Measurements from ENCODE around the gene RBM20. TPM values are rescaled to one million over a fixed set of nuclear protein-coding genes. Genes with fewer than 3 reads are reported as not detected.

Gene RBM20
- total RNA-seq, 1 experiment from 2014 or later, result 0.17 TPM

- Mint-ChIP-seq H3K4me1 (peaks cover 4% of the 10 kb centered on the region in 2 experiments), H3K4me3 (no peak overlapping the region), H3K36me3 (ENCODE audit: insufficient read depth in 1 of 3, low read depth in 3 of 3) (no peaks in the 10 kb centered on the region), H3K9me3 (0 out of 5 replicates have a peak, but pooled peaks cover 0 to 2% of the 10 kb centered on the region in 2 experiments), H3K27ac (no peak overlapping the region), H3K27me3 (ENCODE audit: low read depth) (peaks cover 2% of the 10 kb centered on the region; the same call in 1 of the 2 replicates)
- H2AK5ac ChIP-seq (ENCODE audit: insufficient read length, low read length), result no peak overlapping the region
- no peaks in the 10 kb centered on the region for H3K9me3 ChIP-seq (ENCODE audit: control insufficient read depth, low read depth, low read length)
- H3K4ac ChIP-seq (ENCODE audit: low read depth, low read length), result no peak overlapping the region
- WGBS (ENCODE audit: extremely low coverage, insufficient read length, low lambda C conversion rate), result no CpG with 5 or more reads among the region's 4 CpGs
- no peaks in the 10 kb centered on the region for H3K79me1 ChIP-seq (ENCODE audit: insufficient read depth, low read depth, low read length, poor library complexity, severe bottlenecking)
- H3K14ac ChIP-seq (ENCODE audit: insufficient read depth, low read length), result no peak overlapping the region
- H3K27ac ChIP-seq (ENCODE audit: insufficient read length, low read depth, low read length), result no peak overlapping the region
- H3K4me2 ChIP-seq (ENCODE audit: insufficient read depth, insufficient read length, low read length), result no peak overlapping the region
- no peak overlapping the region for H2BK12ac ChIP-seq (ENCODE audit: insufficient read length, low read depth, low read length)
- no peak overlapping the region for H3K18ac ChIP-seq (ENCODE audit: insufficient read length, low read depth, low read length)
- no peak overlapping the region for H2BK5ac ChIP-seq (ENCODE audit: insufficient read length, low read length)
- no peak overlapping the region for H4K5ac ChIP-seq (ENCODE audit: insufficient read length, low read depth, low read length)
- no peak overlapping the region for H3K9ac ChIP-seq (ENCODE audit: extremely low read depth, insufficient read length, low read length)
- H3K23me2 ChIP-seq (ENCODE audit: insufficient read length, low read depth, low read length, poor library complexity, severe bottlenecking), result no peaks in the 10 kb centered on the region
- H3K27me3 ChIP-seq (ENCODE audit: insufficient read depth, low read length), result no peaks in the 10 kb centered on the region
- no peak overlapping the region for H3K23ac ChIP-seq (ENCODE audit: insufficient read length, low read depth, low read length)
- H2BK120ac ChIP-seq (ENCODE audit: low read depth, low read length, poor library complexity, severe bottlenecking), result no peak overlapping the region
- no peaks in the 10 kb centered on the region for H3K4me1 ChIP-seq (ENCODE audit: insufficient read depth, low read length)
- H2AFZ ChIP-seq (ENCODE audit: low read length), result no peak overlapping the region
- DNase-seq, result no peak
- no peak overlapping the region for H4K91ac ChIP-seq (ENCODE audit: insufficient read length, low read depth, low read length)
- H4K8ac ChIP-seq (replicated peaks; ENCODE audit: insufficient read length, low read depth, low read length), result no peak overlapping the region
- H3K79me2 ChIP-seq (ENCODE audit: insufficient read depth, low read length), result no peaks in the 10 kb centered on the region
- H2BK15ac ChIP-seq (ENCODE audit: low read depth, low read length), result no peak overlapping the region
- H2BK20ac ChIP-seq (ENCODE audit: low read depth, low read length, poor library complexity, severe bottlenecking), result no peak overlapping the region
- no peaks in the 10 kb centered on the region for H4K20me1 ChIP-seq (ENCODE audit: control insufficient read depth, insufficient read depth, insufficient read length)
- H3T11ph ChIP-seq (ENCODE audit: low read length), result no peak overlapping the region
- no peak for TF ChIP-seq CTCF (conservative IDR thresholded peaks at IDR 0.05)
- no peak overlapping the region for H3K56ac ChIP-seq (ENCODE audit: insufficient read length, low read depth, low read length)
Observed at GRCh38 chr10:110852947-110853346, 208.8 kb downstream of the RBM20 start.
